AG04449 (cell line): ENCODE results near the gene KLRD1.

Experiments used
- CTCF ChIA-PET: fragments of 350-600 bp; formaldehyde crosslinking; extraction: SDS; loops from one replicate; lab custom pipeline; 2021; ENCODE audit warnings: antibody characterized with exemption; lab: Yijun Ruan, JAX
- POLR2A ChIA-PET: fragments of 400-600, 350-600 bp; formaldehyde crosslinking; extraction: SDS; loops from one replicate; lab custom pipeline; 2020; ENCODE audit warnings: antibody characterized with exemption, inconsistent platforms; lab: Yijun Ruan, JAX
- DNase-seq: peaks from one replicate; pipeline ENCODE4 v3.0.0-alpha.2; 2010; ENCODE audit warnings: low read depth, low spot score
- H3K4me3 ChIP-seq: 2 replicates; pipeline ENCODE4 v1.5.1; 2011; ENCODE audit warnings: low read depth, mild to moderate bottlenecking, control low read depth, low read length
- CTCF ChIP-seq: IDR thresholded peaks from one replicate; pipeline ENCODE4 v1.5.1; 2011; ENCODE audit warnings: mild to moderate bottlenecking, moderate library complexity, low read length, control low read depth, inconsistent platforms; ENCODE audit not compliant: insufficient read depth; ENCODE audit errors: missing control alignments

The KLRD1 gene

GRCh38 chr12:10362325-10362724 lies 54.7 kb downstream of the KLRD1 start:
- no peak for DNase-seq
- no peak for TF ChIP-seq CTCF
- ChIA-PET POLR2A (no interaction called here), CTCF (no interaction called here)
- no peak overlapping the region for H3K4me3 ChIP-seq

- H3K4me3 ChIP-seq = no peak overlapping the region
- no peak for TF ChIP-seq CTCF
- no peak for DNase-seq
- ChIA-PET CTCF (no interaction called here), POLR2A (no interaction called here)
These were observed 55.4 kb downstream of the KLRD1 start for GRCh38 chr12:10362828-10363657.

- H3K4me3 ChIP-seq = peak overlapping the region; percentile 69; the same call in 1 of the 2 replicates
- TF ChIP-seq CTCF = no peak
- POLR2A ChIA-PET = no interaction called here
- DNase-seq = no peak
- CTCF ChIA-PET = no interaction called here
These were observed 55.9 kb downstream of the KLRD1 start for GRCh38 chr12:10363658-10363913.

- no peak for DNase-seq
- TF ChIP-seq CTCF = no peak
- peak overlapping the region; percentile 69 for H3K4me3 ChIP-seq
- POLR2A ChIA-PET = interaction anchor here (1.1 kb wide), 1 partner anchor 359 kb away, joined by 3 read pairs; the partner anchor contains the start of gene YBX3
- CTCF ChIA-PET = interaction anchor here (1.3 to 1.4 kb wide), 2 partner anchors 128 to 197 kb away, joined by 4 to 7 read pairs; no protein-coding TSS in a partner anchor
These were observed 56.5 kb downstream of the KLRD1 start for GRCh38 chr12:10363914-10364814.

- ChIA-PET POLR2A (interaction anchor here (0.6 to 1.1 kb wide), 2 partner anchors 200 to 358 kb away, joined by 3 read pairs; partner anchors contain the start of gene YBX3), CTCF (interaction anchor here (1.3 to 1.4 kb wide), 2 partner anchors 129 to 197 kb away, joined by 4 to 7 read pairs; no protein-coding TSS in a partner anchor)
- no peak for TF ChIP-seq CTCF
- DNase-seq = no peak
- H3K4me3 ChIP-seq = peak overlapping the region; percentile 69
These were observed 57.3 kb downstream of the KLRD1 start for GRCh38 chr12:10364815-10365622.
